Adrenal gland (tissue), 12 donors: ENCODE measurements around the gene CFAP299. TPM values are rescaled to one million over a fixed set of nuclear protein-coding genes. Genes with fewer than 3 reads are reported as not detected.

Experiments
- DNase-seq, 7 donors: peaks; one replicate each; pipeline ENCODE4 v3.0.0-alpha.2; 2019 to 2020
- H3K27ac ChIP-seq, 5 donors: fragments of 200-600 bp; sonication (generic) in 4 of 5; 1 replicate in 3 of 5; 2 replicates in 2 of 5; pipeline versions ENCODE4 v1.5.1 to v1.8.0; 2016 to 2020; ENCODE audit warnings: mild to moderate bottlenecking in 1 of 5
- H3K27me3 ChIP-seq: fragments of 200-600 bp; 2 replicates; pipeline ENCODE4 v1.8.0; 2021
- H3K36me3 ChIP-seq, 2 donors: fragments of 200-600 bp; replicated peaks in 1 of 2; 1 replicate in 1 of 2; 2 replicates in 1 of 2; pipeline versions ENCODE4 v1.5.1 to v1.8.0; 2018 to 2022
- H3K4me1 ChIP-seq, 2 donors: fragments of 200-600 bp; replicated peaks in 1 of 2; 1 replicate in 1 of 2; 2 replicates in 1 of 2; pipeline versions ENCODE4 v1.5.1 to v1.8.0; 2018 to 2021
- H3K4me3 ChIP-seq, 4 donors: fragments of 200-600 bp; sonication (generic) in 3 of 4; one replicate each; pipeline ENCODE4 v1.5.1; 2016 to 2018
- H3K9me3 ChIP-seq, 3 donors: fragments of 200-600 bp; sonication (generic) in 1 of 3; replicated peaks in 1 of 3; 1 replicate in 2 of 3; 2 replicates in 1 of 3; pipeline versions ENCODE4 v1.5.1 to v1.8.0; 2016 to 2021
- CTCF ChIP-seq, 6 experiments: fragments of 450-650 bp in 4 of 6; fragments of 200-600 bp in 2 of 6; sonication (generic) in 1 of 6; IDR thresholded peaks; 1 replicate in 5 of 6; 2 replicates in 1 of 6; pipeline versions ENCODE4 v1.5.1 to v1.8.0; 2016 to 2021; ENCODE audit warnings: antibody characterized with exemption in 6 of 6, mild to moderate bottlenecking in 2 of 6, moderate library complexity in 1 of 6
- POLR2A ChIP-seq, 2 donors: fragments of 450-650 bp; IDR thresholded peaks; one replicate each; pipeline ENCODE4 v1.6.1; 2017; ENCODE audit warnings: antibody characterized with exemption in 2 of 2, mild to moderate bottlenecking in 2 of 2, moderate library complexity in 1 of 2
- WGBS, 4 donors: extraction: QIAGEN DNeasy Blood & Tissue Kit in 2 of 4; methylation state at CpG; one replicate each; pipeline versions ENCODE4 v1.1.5 to v1.1.7; 2013 to 2017; 5-methylcytosine and 5-hydroxymethylcytosine counted together
- intact Hi-C, 2 donors: fragments of 100-400 bp; cut with DNase I; formaldehyde crosslinking; loops; one replicate each; pipeline versions ENCODE4 v1.14.1 to v1.15.0; 2022 to 2023
- polyA plus RNA-seq, 3 donors: library from polyadenylated mRNA; stranded (reverse); fragments of 200-250 nt in 2 of 3; fragments of 350-450 nt in 1 of 3; fragmentation: Illumina TruSeq in 1 of 3; extraction: RNeasy Lipid Tissue Mini Kit (QIAGEN cat#74804) in 1 of 3; gene quantifications; one replicate each; pipeline ENCODE4 v1.2.3, GENCODE V29; 2013 to 2014
- total RNA-seq, 9 donors: library from RNA; depleted of rRNA in 4 of 9; stranded (reverse); fragments of >200 nt in 4 of 9; fragments of 120-200 nt in 1 of 9; fragmentation: NEBNext Ultra II Directional in 1 of 9; extraction: Animal tissue kit (Norgen Biotek cat#: 25700) in 1 of 9; gene quantifications; one replicate each; pipeline versions ENCODE4 v1.1.0 to v1.2.4, GENCODE V29; 2013 to 2023
- donor health status: healthy with polysubstance abuse.
- donor health status: Bipolar disorder and iron deficiency.
- donor health status: DM: yes; HTN: yes; CAD: no.
- donor health status: DM: no; HTN: no; CAD: no.
- donor health status: DM: no; HTN: no; CAD: no.
- donor health status: DM: yes; HTN: yes; CAD: no.

CFAP299 gene
- total and polyA plus RNA-seq, 12 donors = not detected

- H3K27ac ChIP-seq = no peak overlapping the region
- intact Hi-C loops = no loop called here
- WGBS, 4 donors = 40 to 56% (median 53%) methylated on average over 4 of the region's 4 CpGs
- no peak overlapping the region for H3K4me3 ChIP-seq
- H3K4me1 ChIP-seq = no peaks in the 10 kb centered on the region
- DNase-seq = no peak
- H3K36me3 ChIP-seq = no peaks in the 10 kb centered on the region
- no peaks in the 10 kb centered on the region for H3K27me3 ChIP-seq
- H3K9me3 ChIP-seq = no peaks in the 10 kb centered on the region
- TF ChIP-seq CTCF (IDR thresholded peaks at IDR 0.05) (no peak), POLR2A (IDR thresholded peaks at IDR 0.05) (no peak)
These were observed 165.1 kb downstream of the CFAP299 start for GRCh38 chr4:80500613-80501012.

GRCh38 chr4:80507077-80507476, 171.5 kb downstream of the CFAP299 start:
- TF ChIP-seq POLR2A (IDR thresholded peaks at IDR 0.05) (no peak), CTCF (IDR thresholded peaks at IDR 0.05) (no peak)
- Histone ChIP-seq H3K4me3 (no peak overlapping the region), H3K36me3 (no peaks in the 10 kb centered on the region), H3K4me1 (no peaks in the 10 kb centered on the region), H3K27me3 (no peaks in the 10 kb centered on the region), H3K9me3 (no peaks in the 10 kb centered on the region), H3K27ac (no peak overlapping the region)
- intact Hi-C loops = no loop called here
- DNase-seq = no peak
- 0 to 63% (median 26%) methylated on average over 1 of the region's 1 CpG for WGBS, 4 donors

GRCh38 chr4:80507507-80507906, 172.0 kb downstream of the CFAP299 start:
- 29 to 44% (median 37%) methylated on average over 1 of the region's 1 CpG for WGBS, 4 donors
- no peaks in the 10 kb centered on the region for H3K36me3 ChIP-seq
- H3K27ac ChIP-seq = no peak overlapping the region
- H3K4me1 ChIP-seq = no peaks in the 10 kb centered on the region
- TF ChIP-seq CTCF (IDR thresholded peaks at IDR 0.05) (no peak), POLR2A (IDR thresholded peaks at IDR 0.05) (no peak)
- H3K9me3 ChIP-seq = no peaks in the 10 kb centered on the region
- no peak overlapping the region for H3K4me3 ChIP-seq
- no peak for DNase-seq
- H3K27me3 ChIP-seq = no peaks in the 10 kb centered on the region
- intact Hi-C loops = no loop called here

- no peaks in the 10 kb centered on the region for H3K9me3 ChIP-seq
- WGBS, 4 donors = 54 to 71% (median 66%) methylated on average over 1 of the region's 1 CpG
- H3K36me3 ChIP-seq = no peaks in the 10 kb centered on the region
- H3K27ac ChIP-seq = no peak overlapping the region
- intact Hi-C loops = no loop called here
- H3K4me3 ChIP-seq = no peak overlapping the region
- no peaks in the 10 kb centered on the region for H3K27me3 ChIP-seq
- H3K4me1 ChIP-seq = no peaks in the 10 kb centered on the region
- TF ChIP-seq POLR2A (IDR thresholded peaks at IDR 0.05) = no peak
- TF ChIP-seq CTCF (IDR thresholded peaks at IDR 0.05) = no peak
- no peak for DNase-seq
These were observed 180.0 kb downstream of the CFAP299 start for GRCh38 chr4:80515496-80515895.
